ENCODE data around the gene PPIP5K1.
"Not testable (repeated sequence)": the region's sequence is repeated elsewhere in the genome, so short reads cannot be mapped to it uniquely, and the experiment has no call there.

GRCh38 chr15:43589778-43590466, at the start of gene PPIP5K1:
- not testable (repeated sequence) for TF ChIP-seq CTCF, POLR2A (IDR thresholded peaks at IDR 0.05)

All from tibial nerve (tissue), 3 donors.